NK-92 treated with Interleukin-12 subunit alpha and Interleukin-12 subunit beta, amount 100 ng/mL, for 24 hours (cell line): ENCODE results near the gene KRTAP5-11.
"Not testable (repeated sequence)": the region's sequence is repeated elsewhere in the genome, so short reads cannot be mapped to it uniquely, and the experiment has no call there.

Source experiments
- DNase-seq: peaks from one replicate; lab custom pipeline; 2025; lab: John Stamatoyannopoulos, UW

The KRTAP5-11 gene

GRCh38 chr11:71582309-71582895 lies at the start of gene KRTAP5-11:
Gene KRTAP5-11 (minus strand): TSS chr11:71582875. CDS start chr11:71582837, 38 bp downstream.
- no peak for DNase-seq

- DNase-seq = not testable (repeated sequence)
Observed at GRCh38 chr11:71631551-71631950, 48.9 kb upstream of the KRTAP5-11 start.

GRCh38 chr11:71630071-71630470 lies 47.4 kb upstream of the KRTAP5-11 start:
- not testable (repeated sequence) for DNase-seq

GRCh38 chr11:71628943-71629342 lies 46.3 kb upstream of the KRTAP5-11 start:
- not testable (repeated sequence) for DNase-seq

- not testable (repeated sequence) for DNase-seq
Observed at GRCh38 chr11:71623226-71623625, 40.6 kb upstream of the KRTAP5-11 start.

GRCh38 chr11:71622561-71622960 lies 39.9 kb upstream of the KRTAP5-11 start:
- DNase-seq = not testable (repeated sequence)

- not testable (repeated sequence) for DNase-seq
Observed at GRCh38 chr11:71615003-71615402, 32.3 kb upstream of the KRTAP5-11 start.

- DNase-seq = not testable (repeated sequence)
Observed at GRCh38 chr11:71614366-71614917, 31.8 kb upstream of the KRTAP5-11 start.

- not testable (repeated sequence) for DNase-seq
Observed at GRCh38 chr11:71613931-71614330, 31.3 kb upstream of the KRTAP5-11 start.

- DNase-seq = not testable (repeated sequence)
Observed at GRCh38 chr11:71611218-71611910, 28.7 kb upstream of the KRTAP5-11 start.

- not testable (repeated sequence) for DNase-seq
Observed at GRCh38 chr11:71608272-71608671, 25.6 kb upstream of the KRTAP5-11 start.

GRCh38 chr11:71607520-71608216 lies 25.0 kb upstream of the KRTAP5-11 start:
- not testable (repeated sequence) for DNase-seq

- not testable (repeated sequence) for DNase-seq
Observed at GRCh38 chr11:71606853-71607519, 24.3 kb upstream of the KRTAP5-11 start.

- DNase-seq = not testable (repeated sequence)
Observed at GRCh38 chr11:71604798-71605488, 22.3 kb upstream of the KRTAP5-11 start.

- not testable (repeated sequence) for DNase-seq
Observed at GRCh38 chr11:71603221-71603620, 20.5 kb upstream of the KRTAP5-11 start.

- not testable (repeated sequence) for DNase-seq
Observed at GRCh38 chr11:71589546-71589920, 6.9 kb upstream of the KRTAP5-11 start.

GRCh38 chr11:71588822-71589545 lies 6.3 kb upstream of the KRTAP5-11 start:
- DNase-seq = peak; percentile 36

GRCh38 chr11:71588314-71588713 lies 5.6 kb upstream of the KRTAP5-11 start:
- not testable (repeated sequence) for DNase-seq

GRCh38 chr11:71585673-71586072 lies 3.0 kb upstream of the KRTAP5-11 start:
- DNase-seq = not testable (repeated sequence)

GRCh38 chr11:71582969-71583368 lies 294 bp upstream of the KRTAP5-11 start:
- DNase-seq = not testable (repeated sequence)

- no peak for DNase-seq
Observed at GRCh38 chr11:71581826-71582225, 849 bp downstream of the KRTAP5-11 start.
